WTC11 (cell line): ENCODE measurements around the gene NUDCD3. TPM values are rescaled to one million over a fixed set of nuclear protein-coding genes. Genes with fewer than 3 reads are reported as not detected.

Experiments
- ATAC-seq: fragments of 200-7000 bp; cut with Tn5 transposase; 2 replicates; pipeline ENCODE4 v1.10.0; 2021; ENCODE audit warnings: mild to moderate bottlenecking, moderate library complexity
- CTCF ChIA-PET: fragments of 300-600 bp; sonication (Branson Sonifier 250); formaldehyde crosslinking; loops from one replicate; lab custom pipeline; 2021; ENCODE audit warnings: antibody characterized with exemption; lab: Charles Lee
- POLR2A ChIA-PET: fragments of 350-600 bp; sonication (Branson Sonifier 250); formaldehyde crosslinking; loops from one replicate; lab custom pipeline; 2021; ENCODE audit warnings: antibody characterized with exemption; lab: Charles Lee
- DNase-seq: peaks from one replicate; pipeline ENCODE4 v3.0.0; 2021; ENCODE audit warnings: low spot score
- H3K27ac Mint-ChIP-seq: 2 replicates; pipeline ENCODE4 v1.8.0; 2021; ENCODE audit warnings: mixed read lengths
- H3K27me3 Mint-ChIP-seq: 2 replicates; pipeline ENCODE4 v1.8.0; 2021; ENCODE audit warnings: low read depth, mild to moderate bottlenecking, moderate library complexity, mixed read lengths
- H3K36me3 Mint-ChIP-seq: 2 replicates; pipeline ENCODE4 v1.8.0; 2021; ENCODE audit warnings: mixed read lengths
- H3K4me1 Mint-ChIP-seq: 2 replicates; pipeline ENCODE4 v1.8.0; 2022; ENCODE audit warnings: mixed read lengths
- H3K4me3 Mint-ChIP-seq: 2 replicates; pipeline ENCODE4 v1.8.0; 2021; ENCODE audit warnings: mild to moderate bottlenecking, moderate library complexity, mixed read lengths
- H3K9me3 Mint-ChIP-seq: 2 replicates; pipeline ENCODE4 v1.8.0; 2021; ENCODE audit warnings: mixed read lengths
- CREB1 ChIP-seq: sonication (generic); formaldehyde crosslinking; IDR thresholded peaks from 2 replicates; pipeline ENCODE4 v1.8.0; 2023; ENCODE audit warnings: mild to moderate bottlenecking, missing genetic modification reagents
- IRF2 ChIP-seq: sonication (generic); formaldehyde crosslinking; IDR thresholded peaks from 2 replicates; pipeline ENCODE4 v1.8.0; 2022; ENCODE audit warnings: low read depth, missing genetic modification reagents, borderline replicate concordance
- KAT7 ChIP-seq: sonication (generic); formaldehyde crosslinking; IDR thresholded peaks from 2 replicates; pipeline ENCODE4 v1.8.1; 2023; ENCODE audit warnings: missing genetic modification reagents, mild to moderate bottlenecking, borderline replicate concordance
- NFE2L1 ChIP-seq: sonication (generic); formaldehyde crosslinking; IDR thresholded peaks from 2 replicates; pipeline ENCODE4 v1.8.1; 2023; ENCODE audit warnings: missing genetic modification reagents
- NR2C2 ChIP-seq: sonication (generic); formaldehyde crosslinking; IDR thresholded peaks from 2 replicates; pipeline ENCODE4 v1.8.0; 2022; ENCODE audit warnings: mild to moderate bottlenecking, missing genetic modification reagents
- TEAD4 ChIP-seq: sonication (generic); formaldehyde crosslinking; IDR thresholded peaks from 2 replicates; pipeline ENCODE4 v1.8.0; 2022; ENCODE audit warnings: mild to moderate bottlenecking, missing genetic modification reagents
- ZNF232 ChIP-seq: sonication (generic); formaldehyde crosslinking; IDR thresholded peaks from 2 replicates; pipeline ENCODE4 v1.8.0; 2022; ENCODE audit warnings: mild to moderate bottlenecking, missing genetic modification reagents
- ZNF671 ChIP-seq: fragments of 250-450 bp; sonication (Bioruptor Pico); IDR thresholded peaks from 2 replicates; pipeline ENCODE4 v1.8.0; 2021; ENCODE audit warnings: mild to moderate bottlenecking
- total RNA-seq: library from RNA; stranded (reverse); gene quantifications from 3 replicates; pipeline ENCODE4 v1.2.3, GENCODE V29; 2021
- TF ChIP-seq, protein P1 (sequence below): sonication (generic); formaldehyde crosslinking; IDR thresholded peaks from 2 replicates; pipeline ENCODE4 v1.8.0; 2023; ENCODE audit warnings: missing genetic modification reagents, mild to moderate bottlenecking, borderline replicate concordance
- TF ChIP-seq, protein P2 (sequence below): fragments of 250-450 bp; sonication (Bioruptor Pico); IDR thresholded peaks from 2 replicates; pipeline ENCODE4 v1.9.0; 2021; ENCODE audit warnings: mild to moderate bottlenecking
- TF ChIP-seq, protein P3 (sequence below): sonication (generic); formaldehyde crosslinking; IDR thresholded peaks from 2 replicates; pipeline ENCODE4 v1.8.0; 2023; ENCODE audit warnings: mild to moderate bottlenecking, missing genetic modification reagents
- TF ChIP-seq, protein P4 (sequence below): sonication (generic); formaldehyde crosslinking; IDR thresholded peaks from 2 replicates; pipeline ENCODE4 v1.8.0; 2022; ENCODE audit warnings: mild to moderate bottlenecking, missing genetic modification reagents
- TF ChIP-seq, protein P5 (sequence below): sonication (generic); formaldehyde crosslinking; IDR thresholded peaks from 2 replicates; pipeline ENCODE4 v1.8.1; 2022; ENCODE audit warnings: low read depth, mild to moderate bottlenecking, moderate library complexity, missing genetic modification reagents, borderline replicate concordance
- TF ChIP-seq, protein P6 (sequence below): fragments of 200-600 bp; IDR thresholded peaks from 2 replicates; pipeline ENCODE4 v1.8.0; 2022; ENCODE audit warnings: antibody characterized with exemption
- TF ChIP-seq, protein P7 (sequence below): sonication (generic); formaldehyde crosslinking; IDR thresholded peaks from 2 replicates; pipeline ENCODE4 v1.8.1; 2023; ENCODE audit warnings: mild to moderate bottlenecking, missing genetic modification reagents
- TF ChIP-seq, protein P8 (sequence below): sonication (generic); formaldehyde crosslinking; IDR thresholded peaks from 2 replicates; pipeline ENCODE4 v1.8.1; 2023; ENCODE audit warnings: mild to moderate bottlenecking, missing genetic modification reagents, moderate library complexity

The NUDCD3 gene
- total RNA-seq, 1 experiment from 2014 or later, result 71.8 TPM

DNA sequence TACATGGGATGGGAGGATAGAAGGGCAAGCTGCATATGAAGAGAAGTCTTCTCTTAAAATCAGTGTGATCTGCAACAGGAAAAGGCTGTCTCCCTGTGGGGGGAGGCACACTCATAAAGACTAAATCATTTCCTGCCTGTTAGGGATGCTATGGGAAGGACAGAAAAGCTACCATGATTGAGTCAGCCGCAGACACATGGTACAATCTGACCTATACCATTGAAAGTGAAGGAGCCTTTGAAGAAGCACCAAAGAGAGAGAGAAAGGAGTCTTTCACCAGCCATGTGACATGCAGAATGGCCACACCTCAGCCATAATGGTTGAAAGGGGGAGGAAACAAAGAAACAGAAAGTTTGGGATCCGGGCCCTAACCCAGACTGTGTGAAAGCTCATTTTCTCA, 29.1 kb downstream of the NUDCD3 start (continued):
- TF ChIP-seq, protein P1, sequence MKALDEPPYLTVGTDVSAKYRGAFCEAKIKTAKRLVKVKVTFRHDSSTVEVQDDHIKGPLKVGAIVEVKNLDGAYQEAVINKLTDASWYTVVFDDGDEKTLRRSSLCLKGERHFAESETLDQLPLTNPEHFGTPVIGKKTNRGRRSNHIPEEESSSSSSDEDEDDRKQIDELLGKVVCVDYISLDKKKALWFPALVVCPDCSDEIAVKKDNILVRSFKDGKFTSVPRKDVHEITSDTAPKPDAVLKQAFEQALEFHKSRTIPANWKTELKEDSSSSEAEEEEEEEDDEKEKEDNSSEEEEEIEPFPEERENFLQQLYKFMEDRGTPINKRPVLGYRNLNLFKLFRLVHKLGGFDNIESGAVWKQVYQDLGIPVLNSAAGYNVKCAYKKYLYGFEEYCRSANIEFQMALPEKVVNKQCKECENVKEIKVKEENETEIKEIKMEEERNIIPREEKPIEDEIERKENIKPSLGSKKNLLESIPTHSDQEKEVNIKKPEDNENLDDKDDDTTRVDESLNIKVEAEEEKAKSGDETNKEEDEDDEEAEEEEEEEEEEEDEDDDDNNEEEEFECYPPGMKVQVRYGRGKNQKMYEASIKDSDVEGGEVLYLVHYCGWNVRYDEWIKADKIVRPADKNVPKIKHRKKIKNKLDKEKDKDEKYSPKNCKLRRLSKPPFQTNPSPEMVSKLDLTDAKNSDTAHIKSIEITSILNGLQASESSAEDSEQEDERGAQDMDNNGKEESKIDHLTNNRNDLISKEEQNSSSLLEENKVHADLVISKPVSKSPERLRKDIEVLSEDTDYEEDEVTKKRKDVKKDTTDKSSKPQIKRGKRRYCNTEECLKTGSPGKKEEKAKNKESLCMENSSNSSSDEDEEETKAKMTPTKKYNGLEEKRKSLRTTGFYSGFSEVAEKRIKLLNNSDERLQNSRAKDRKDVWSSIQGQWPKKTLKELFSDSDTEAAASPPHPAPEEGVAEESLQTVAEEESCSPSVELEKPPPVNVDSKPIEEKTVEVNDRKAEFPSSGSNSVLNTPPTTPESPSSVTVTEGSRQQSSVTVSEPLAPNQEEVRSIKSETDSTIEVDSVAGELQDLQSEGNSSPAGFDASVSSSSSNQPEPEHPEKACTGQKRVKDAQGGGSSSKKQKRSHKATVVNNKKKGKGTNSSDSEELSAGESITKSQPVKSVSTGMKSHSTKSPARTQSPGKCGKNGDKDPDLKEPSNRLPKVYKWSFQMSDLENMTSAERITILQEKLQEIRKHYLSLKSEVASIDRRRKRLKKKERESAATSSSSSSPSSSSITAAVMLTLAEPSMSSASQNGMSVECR (CRISPR knock-in tag), result no peak
- TF ChIP-seq, protein P2, sequence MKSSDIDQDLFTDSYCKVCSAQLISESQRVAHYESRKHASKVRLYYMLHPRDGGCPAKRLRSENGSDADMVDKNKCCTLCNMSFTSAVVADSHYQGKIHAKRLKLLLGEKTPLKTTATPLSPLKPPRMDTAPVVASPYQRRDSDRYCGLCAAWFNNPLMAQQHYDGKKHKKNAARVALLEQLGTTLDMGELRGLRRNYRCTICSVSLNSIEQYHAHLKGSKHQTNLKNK (CRISPR knock-in tag), result no peak
- TF ChIP-seq TEAD4 (CRISPR knock-in tag) (no peak), KAT7 (CRISPR knock-in tag) (no peak), ZNF232 (CRISPR knock-in tag) (no peak), IRF2 (CRISPR knock-in tag) (no peak)
- TF ChIP-seq, protein P3, sequence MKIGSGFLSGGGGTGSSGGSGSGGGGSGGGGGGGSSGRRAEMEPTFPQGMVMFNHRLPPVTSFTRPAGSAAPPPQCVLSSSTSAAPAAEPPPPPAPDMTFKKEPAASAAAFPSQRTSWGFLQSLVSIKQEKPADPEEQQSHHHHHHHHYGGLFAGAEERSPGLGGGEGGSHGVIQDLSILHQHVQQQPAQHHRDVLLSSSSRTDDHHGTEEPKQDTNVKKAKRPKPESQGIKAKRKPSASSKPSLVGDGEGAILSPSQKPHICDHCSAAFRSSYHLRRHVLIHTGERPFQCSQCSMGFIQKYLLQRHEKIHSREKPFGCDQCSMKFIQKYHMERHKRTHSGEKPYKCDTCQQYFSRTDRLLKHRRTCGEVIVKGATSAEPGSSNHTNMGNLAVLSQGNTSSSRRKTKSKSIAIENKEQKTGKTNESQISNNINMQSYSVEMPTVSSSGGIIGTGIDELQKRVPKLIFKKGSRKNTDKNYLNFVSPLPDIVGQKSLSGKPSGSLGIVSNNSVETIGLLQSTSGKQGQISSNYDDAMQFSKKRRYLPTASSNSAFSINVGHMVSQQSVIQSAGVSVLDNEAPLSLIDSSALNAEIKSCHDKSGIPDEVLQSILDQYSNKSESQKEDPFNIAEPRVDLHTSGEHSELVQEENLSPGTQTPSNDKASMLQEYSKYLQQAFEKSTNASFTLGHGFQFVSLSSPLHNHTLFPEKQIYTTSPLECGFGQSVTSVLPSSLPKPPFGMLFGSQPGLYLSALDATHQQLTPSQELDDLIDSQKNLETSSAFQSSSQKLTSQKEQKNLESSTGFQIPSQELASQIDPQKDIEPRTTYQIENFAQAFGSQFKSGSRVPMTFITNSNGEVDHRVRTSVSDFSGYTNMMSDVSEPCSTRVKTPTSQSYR (CRISPR knock-in tag), result no peak

DNA sequence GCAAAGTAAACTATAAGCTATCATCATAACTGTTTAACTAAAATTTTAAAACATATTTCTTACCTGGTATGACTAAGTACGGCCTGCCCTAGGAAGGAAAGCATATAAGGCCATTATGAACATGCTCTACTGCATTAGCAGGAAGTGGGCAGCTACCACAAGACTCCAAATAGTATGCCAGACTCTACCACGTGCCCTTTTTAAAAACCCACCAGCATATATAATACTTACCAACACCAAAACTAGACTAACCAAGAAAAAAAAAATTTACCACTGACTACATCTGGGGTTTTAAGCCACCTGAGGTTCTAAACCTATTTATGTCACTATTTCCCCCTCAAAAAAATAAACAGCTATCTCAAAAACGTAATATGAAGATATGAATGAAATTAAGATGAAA, 30.1 kb downstream of the NUDCD3 start:
- no peak overlapping the region for H3K4me3 Mint-ChIP-seq
- CTCF ChIA-PET, result interaction anchor here (0.8 kb wide), 1 partner anchor 111 kb away, joined by 3 read pairs; no protein-coding TSS in a partner anchor
- ATAC-seq, result no peak
- TF ChIP-seq, protein P4, sequence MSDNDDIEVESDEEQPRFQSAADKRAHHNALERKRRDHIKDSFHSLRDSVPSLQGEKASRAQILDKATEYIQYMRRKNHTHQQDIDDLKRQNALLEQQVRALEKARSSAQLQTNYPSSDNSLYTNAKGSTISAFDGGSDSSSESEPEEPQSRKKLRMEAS (CRISPR knock-in tag), result no peak
- TF ChIP-seq, protein P5, sequence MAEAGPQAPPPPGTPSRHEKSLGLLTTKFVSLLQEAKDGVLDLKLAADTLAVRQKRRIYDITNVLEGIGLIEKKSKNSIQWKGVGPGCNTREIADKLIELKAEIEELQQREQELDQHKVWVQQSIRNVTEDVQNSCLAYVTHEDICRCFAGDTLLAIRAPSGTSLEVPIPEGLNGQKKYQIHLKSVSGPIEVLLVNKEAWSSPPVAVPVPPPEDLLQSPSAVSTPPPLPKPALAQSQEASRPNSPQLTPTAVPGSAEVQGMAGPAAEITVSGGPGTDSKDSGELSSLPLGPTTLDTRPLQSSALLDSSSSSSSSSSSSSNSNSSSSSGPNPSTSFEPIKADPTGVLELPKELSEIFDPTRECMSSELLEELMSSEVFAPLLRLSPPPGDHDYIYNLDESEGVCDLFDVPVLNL (CRISPR knock-in tag), result no peak
- no peak for TF ChIP-seq NR2C2 (CRISPR knock-in tag)
- TF ChIP-seq, protein P6, sequence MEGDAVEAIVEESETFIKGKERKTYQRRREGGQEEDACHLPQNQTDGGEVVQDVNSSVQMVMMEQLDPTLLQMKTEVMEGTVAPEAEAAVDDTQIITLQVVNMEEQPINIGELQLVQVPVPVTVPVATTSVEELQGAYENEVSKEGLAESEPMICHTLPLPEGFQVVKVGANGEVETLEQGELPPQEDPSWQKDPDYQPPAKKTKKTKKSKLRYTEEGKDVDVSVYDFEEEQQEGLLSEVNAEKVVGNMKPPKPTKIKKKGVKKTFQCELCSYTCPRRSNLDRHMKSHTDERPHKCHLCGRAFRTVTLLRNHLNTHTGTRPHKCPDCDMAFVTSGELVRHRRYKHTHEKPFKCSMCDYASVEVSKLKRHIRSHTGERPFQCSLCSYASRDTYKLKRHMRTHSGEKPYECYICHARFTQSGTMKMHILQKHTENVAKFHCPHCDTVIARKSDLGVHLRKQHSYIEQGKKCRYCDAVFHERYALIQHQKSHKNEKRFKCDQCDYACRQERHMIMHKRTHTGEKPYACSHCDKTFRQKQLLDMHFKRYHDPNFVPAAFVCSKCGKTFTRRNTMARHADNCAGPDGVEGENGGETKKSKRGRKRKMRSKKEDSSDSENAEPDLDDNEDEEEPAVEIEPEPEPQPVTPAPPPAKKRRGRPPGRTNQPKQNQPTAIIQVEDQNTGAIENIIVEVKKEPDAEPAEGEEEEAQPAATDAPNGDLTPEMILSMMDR, result no peak
- TF ChIP-seq, protein P2 (CRISPR knock-in tag), result no peak
- TF ChIP-seq, protein P7, sequence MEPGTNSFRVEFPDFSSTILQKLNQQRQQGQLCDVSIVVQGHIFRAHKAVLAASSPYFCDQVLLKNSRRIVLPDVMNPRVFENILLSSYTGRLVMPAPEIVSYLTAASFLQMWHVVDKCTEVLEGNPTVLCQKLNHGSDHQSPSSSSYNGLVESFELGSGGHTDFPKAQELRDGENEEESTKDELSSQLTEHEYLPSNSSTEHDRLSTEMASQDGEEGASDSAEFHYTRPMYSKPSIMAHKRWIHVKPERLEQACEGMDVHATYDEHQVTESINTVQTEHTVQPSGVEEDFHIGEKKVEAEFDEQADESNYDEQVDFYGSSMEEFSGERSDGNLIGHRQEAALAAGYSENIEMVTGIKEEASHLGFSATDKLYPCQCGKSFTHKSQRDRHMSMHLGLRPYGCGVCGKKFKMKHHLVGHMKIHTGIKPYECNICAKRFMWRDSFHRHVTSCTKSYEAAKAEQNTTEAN (CRISPR knock-in tag), result no peak
- TF ChIP-seq, protein P3 (CRISPR knock-in tag), result no peak
- no peak for TF ChIP-seq NFE2L1 (CRISPR knock-in tag)
- no peak for TF ChIP-seq TEAD4 (CRISPR knock-in tag)
- TF ChIP-seq, protein P8, sequence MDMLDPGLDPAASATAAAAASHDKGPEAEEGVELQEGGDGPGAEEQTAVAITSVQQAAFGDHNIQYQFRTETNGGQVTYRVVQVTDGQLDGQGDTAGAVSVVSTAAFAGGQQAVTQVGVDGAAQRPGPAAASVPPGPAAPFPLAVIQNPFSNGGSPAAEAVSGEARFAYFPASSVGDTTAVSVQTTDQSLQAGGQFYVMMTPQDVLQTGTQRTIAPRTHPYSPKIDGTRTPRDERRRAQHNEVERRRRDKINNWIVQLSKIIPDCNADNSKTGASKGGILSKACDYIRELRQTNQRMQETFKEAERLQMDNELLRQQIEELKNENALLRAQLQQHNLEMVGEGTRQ (CRISPR knock-in tag), result no peak
- no peak for TF ChIP-seq ZNF671
- no peak for TF ChIP-seq CREB1

More for the DNA sequence above, 30.1 kb downstream of the NUDCD3 start:
- Mint-ChIP-seq H3K36me3 (peaks cover 5% of the 10 kb centered on the region; the same call in 1 of the 2 replicates), H3K27ac (no peak overlapping the region), H3K9me3 (no peaks in the 10 kb centered on the region), H3K27me3 (no peaks in the 10 kb centered on the region), H3K4me1 (peaks cover 4% of the 10 kb centered on the region; the same call in 1 of the 2 replicates)
- POLR2A ChIA-PET, result no interaction called here
- DNase-seq, result no peak
